Stimulated activated CD4-positive, alpha-beta T cell treated with anti-CD3 and anti-CD28 coated beads, TNF-alpha, amount 100 ng/mL, for 1 hour (primary cell): ENCODE measurements around the gene MLPH.

ENCODE experiments used
- DNase-seq, 3 donors: peaks; one replicate each; pipeline ENCODE4 v3.0.0-alpha.2; 2020; ENCODE audit warnings: low read depth in 3 of 3, low spot score in 1 of 3

Gene MLPH

GRCh38 chr2:237539681-237540080, 52.6 kb downstream of the MLPH start:
- DNase-seq = no peak

- DNase-seq = no peak
Observed at GRCh38 chr2:237540223-237540775, 53.2 kb downstream of the MLPH start.

DNA sequence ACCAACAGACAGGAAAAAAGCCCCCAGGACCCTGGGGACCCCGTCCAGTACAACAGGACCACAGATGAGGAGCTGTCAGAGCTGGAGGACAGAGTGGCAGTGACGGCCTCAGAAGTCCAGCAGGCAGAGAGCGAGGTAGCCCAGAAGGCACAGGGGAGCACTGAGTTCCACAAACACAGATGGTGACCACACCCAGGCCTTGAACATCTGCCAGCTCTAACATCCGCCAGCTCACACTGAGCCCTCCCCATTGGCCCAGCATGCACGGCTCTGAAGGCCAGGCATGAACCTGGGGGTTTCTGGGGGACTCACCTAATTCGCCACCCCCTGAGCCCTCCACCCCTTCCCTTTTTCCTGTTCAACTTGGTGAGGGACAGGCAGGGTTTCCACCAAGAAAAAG, 53.8 kb downstream of the MLPH start:
- DNase-seq = no peak

- DNase-seq = no peak
Observed at GRCh38 chr2:237541243-237541642, 54.2 kb downstream of the MLPH start.

- no peak for DNase-seq
Observed at GRCh38 chr2:237542001-237542704, 55.1 kb downstream of the MLPH start.

GRCh38 chr2:237546040-237546875, 59.2 kb downstream of the MLPH start:
- no peak for DNase-seq

- no peak for DNase-seq
Observed at GRCh38 chr2:237546876-237547395, 59.9 kb downstream of the MLPH start.

DNA sequence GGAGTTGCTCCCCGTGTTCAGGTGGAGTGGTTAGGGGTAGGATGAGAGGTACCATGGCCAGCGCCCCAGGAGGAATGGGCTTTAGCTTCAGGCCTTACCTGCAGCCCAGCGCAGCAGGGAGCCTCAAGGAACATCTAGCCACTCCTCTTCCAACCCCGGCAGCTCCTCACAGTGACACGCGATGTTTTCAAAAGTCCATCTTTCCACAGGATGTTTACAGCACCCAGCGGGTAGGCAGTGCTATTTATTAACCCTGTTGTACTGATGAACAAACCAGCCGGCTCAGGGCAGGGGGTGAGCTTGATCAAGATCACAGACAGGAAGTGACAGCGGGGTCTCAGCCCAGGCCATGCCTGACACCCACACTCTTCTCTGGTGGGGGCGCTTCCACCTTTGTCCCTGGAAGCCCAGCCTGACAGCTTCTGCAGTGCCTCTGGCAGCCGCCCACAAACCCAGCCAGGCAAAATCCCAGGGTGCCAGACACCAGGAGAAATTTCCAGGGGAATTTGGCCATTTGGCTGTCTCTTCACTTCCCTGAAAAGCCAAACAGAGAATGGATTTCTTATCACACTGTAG, 60.9 kb downstream of the MLPH start:
- no peak for DNase-seq

DNA sequence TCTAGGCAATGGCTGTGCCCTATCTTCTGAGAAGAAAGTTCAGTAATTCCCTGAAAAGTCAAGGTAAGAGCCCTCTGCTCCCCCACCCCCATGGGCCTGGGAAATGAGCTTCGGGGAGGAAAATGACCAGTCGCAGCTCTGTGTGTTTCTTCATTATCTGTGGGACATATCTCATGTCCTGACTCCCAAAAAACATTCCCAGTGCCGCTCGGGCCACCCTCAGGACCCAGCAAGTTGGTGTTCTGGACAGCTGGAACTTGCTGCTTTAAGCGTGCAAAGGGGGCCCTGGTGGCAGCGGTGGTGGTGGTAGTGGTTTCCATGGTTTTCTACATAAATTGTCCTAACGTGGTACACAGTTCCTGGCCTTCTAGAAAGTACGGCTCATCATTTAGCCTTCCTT, 62.2 kb downstream of the MLPH start:
- no peak for DNase-seq

- no peak for DNase-seq
Observed at GRCh38 chr2:237549643-237550415, 62.8 kb downstream of the MLPH start.

DNA sequence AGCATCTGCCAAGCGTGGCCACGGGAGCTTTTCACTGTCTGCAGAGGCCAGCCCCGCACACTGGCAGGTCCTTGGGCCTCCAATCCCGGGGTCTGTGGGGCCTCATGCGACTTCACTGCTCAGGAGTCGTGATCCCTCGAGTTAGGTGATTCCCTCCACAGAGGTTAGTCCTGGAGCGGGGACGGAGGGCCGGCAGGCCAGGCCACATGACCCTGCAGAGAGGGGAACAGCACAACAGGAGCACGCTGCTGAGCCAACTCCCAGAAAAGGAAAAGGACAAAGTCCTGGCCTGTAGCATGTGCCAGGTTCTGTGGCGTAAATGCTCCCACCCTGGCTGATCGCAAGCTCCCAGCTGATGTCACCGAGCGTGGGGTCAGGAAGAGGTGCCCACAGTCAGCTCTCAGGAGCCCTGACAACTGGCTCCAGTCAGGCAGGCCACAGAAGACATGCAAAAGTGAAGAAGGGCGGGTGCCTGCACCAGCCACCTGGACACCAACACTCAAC, 64.1 kb downstream of the MLPH start:
- DNase-seq = no peak

- no peak for DNase-seq
Observed at GRCh38 chr2:237552908-237553307, 65.9 kb downstream of the MLPH start.

DNA sequence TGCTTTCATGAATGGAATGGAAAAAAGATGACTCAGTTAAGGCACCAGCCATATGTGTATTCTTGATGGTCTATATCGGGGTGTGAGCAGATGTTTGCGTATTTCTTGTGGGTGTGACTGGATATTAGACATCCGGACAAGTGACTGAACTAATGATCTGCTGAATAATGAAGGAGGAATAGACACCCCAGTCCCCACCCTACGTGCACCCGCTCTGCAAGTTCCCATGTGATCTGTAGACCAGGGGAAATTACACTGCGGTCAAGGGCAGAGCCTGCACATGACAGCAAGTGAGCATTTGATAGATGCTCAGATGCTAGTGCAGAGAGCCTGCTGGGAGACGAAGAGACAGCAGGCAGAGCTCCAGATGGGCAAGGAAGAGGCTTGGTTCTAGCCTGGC, 66.9 kb downstream of the MLPH start:
- DNase-seq = no peak

DNA sequence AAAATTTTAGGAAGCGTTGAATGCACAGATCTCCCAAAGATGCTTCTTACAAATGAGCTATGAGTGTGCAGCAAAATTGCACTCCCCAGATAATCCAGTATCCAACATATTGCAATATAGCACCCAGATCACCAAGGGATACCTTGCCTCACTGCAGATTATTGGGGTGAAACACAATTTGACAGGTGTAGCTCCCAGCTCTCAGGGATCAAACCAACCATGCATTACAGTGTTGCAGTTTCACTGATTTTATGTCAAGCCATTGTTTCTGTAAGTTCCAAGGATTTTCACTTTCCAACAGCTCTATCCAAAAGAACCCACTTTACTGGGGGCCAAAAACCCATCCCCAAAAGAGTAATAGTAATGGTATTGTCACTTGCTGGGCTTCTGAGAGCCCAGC, 68.5 kb downstream of the MLPH start:
- DNase-seq = no peak

- peak in 1 of 3 donors; percentile 24 for DNase-seq
Observed at GRCh38 chr2:237556773-237557632, 70.0 kb downstream of the MLPH start.

GRCh38 chr2:237557633-237558015, 70.6 kb downstream of the MLPH start:
- DNase-seq = no peak

DNA sequence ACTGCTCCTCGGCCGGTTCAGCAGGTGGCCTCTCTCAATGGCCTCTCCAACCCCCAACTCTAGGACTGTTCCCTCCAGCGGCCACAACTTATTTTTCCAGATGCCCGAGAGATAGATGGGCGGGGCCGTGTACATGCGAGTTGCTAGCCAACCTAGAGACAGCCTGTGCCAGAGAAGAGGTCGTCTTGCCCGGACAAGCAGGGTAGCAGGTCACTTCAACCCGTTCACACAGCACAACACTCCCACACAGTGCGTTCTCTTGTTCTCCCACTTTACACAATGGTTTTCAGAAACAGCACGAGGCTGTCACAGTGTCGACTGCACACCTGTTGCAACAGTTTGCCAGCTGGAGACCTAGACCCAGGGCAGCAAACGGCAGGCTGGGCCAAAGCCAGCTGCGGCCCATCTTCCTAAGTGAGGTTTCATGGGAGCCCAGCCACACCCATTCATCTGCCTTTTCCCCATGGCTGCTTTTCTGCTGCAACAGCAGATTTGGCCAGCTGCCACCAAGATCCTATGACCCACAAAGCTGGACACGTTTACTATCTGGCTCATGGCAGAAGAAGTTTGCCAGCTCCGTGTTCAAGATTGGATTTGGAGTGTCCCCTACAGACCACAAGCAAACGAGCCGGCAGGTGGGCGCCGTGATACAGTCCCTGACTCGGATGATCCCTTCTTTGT, 72.0 kb downstream of the MLPH start:
- no peak for DNase-seq

- DNase-seq = no peak
Observed at GRCh38 chr2:237561221-237561620, 74.2 kb downstream of the MLPH start.

DNA sequence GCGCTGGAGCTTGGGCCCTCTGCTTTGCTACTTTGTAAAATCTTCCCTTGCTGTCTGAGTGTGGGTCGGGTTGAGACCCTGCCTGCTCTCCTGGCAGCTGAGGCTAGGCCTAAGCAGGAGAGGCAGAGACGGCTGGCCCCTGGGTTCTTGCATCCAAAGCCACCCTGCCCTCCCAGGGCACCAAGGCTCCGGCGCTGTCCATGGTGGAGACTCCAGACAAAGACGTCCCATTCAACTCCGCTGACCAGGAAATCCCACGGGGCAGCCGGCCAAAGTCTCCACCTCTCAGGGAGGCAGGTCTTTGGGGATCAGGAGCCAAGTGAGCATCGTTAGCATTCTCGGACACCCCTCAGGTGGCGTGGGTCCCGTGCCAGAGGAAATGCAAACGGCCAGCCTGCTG, 76.8 kb downstream of the MLPH start:
- no peak for DNase-seq
